Rectal smooth muscle tissue (tissue), 1 donor: Measurements from ENCODE around the gene SLMAP.

Experiments used
- H3K27ac ChIP-seq: one replicate; pipeline ENCODE4 v1.7.0; 2013; ENCODE audit warnings: low read depth, low read length, inconsistent platforms
- H3K27me3 ChIP-seq: one replicate; pipeline ENCODE4 v1.7.0; 2013; ENCODE audit warnings: low read length; ENCODE audit not compliant: control insufficient read depth, insufficient read depth
- H3K36me3 ChIP-seq: one replicate; pipeline ENCODE4 v1.7.0; 2013; ENCODE audit warnings: low read length; ENCODE audit not compliant: control insufficient read depth, insufficient read depth
- H3K4me1 ChIP-seq: one replicate; pipeline ENCODE4 v1.7.0; 2013; ENCODE audit warnings: low read length; ENCODE audit not compliant: control insufficient read depth, insufficient read depth
- H3K4me3 ChIP-seq: one replicate; pipeline ENCODE4 v1.7.0; 2013; ENCODE audit warnings: low read length
- H3K9ac ChIP-seq: one replicate; pipeline ENCODE4 v1.7.0; 2013; ENCODE audit warnings: low read length

SLMAP gene

DNA sequence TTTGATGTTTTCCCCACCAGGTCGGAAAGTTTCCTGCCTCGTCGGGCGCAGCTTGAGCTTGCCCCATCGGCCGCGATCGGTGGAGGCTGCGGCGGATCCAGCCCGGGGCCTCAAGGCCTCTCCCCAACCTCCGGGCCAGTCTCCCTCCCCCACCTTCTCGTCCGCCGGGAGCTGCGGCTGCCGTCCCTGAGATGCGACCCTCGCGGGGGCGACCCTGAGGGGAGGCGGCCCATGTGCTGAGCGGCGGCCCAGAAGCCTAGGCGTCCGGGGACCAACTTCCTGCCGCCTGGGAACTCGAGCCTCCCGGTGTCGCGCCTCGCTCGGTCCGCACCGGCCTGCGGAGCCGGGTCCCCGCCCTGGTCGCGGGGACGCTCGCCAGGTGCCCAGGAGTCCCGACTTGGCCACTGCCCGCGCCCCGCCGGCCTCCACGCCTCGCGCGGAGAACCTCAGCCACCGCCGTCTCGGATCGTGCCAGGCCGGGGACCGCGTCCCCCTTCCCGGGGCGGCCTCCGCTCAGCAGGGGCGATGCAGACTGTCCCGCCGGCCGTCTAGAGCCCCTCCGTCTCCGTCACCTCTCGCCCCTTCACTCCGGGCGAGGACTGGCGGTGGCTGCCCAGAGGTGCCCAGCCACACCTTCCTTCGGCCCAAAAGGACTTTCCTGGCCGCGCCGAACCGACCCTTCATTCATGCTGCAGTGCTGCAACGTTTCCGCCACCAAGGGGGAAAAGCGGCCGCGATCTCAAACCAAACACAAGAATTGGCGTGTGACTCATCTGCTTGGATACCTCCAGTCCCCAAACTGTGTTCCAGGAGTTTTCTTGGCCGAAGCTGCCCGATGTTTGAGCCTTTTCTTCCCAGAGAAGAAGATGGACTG, 656 bp downstream of the SLMAP start:
- Histone ChIP-seq H3K27ac (peak overlapping the region; percentile 89), H3K9ac (peak overlapping the region; percentile 88), H3K27me3 (no peaks in the 10 kb centered on the region), H3K4me1 (peaks cover 4% of the 10 kb centered on the region), H3K4me3 (peak overlapping the region; percentile 92), H3K36me3 (no peaks in the 10 kb centered on the region)

DNA sequence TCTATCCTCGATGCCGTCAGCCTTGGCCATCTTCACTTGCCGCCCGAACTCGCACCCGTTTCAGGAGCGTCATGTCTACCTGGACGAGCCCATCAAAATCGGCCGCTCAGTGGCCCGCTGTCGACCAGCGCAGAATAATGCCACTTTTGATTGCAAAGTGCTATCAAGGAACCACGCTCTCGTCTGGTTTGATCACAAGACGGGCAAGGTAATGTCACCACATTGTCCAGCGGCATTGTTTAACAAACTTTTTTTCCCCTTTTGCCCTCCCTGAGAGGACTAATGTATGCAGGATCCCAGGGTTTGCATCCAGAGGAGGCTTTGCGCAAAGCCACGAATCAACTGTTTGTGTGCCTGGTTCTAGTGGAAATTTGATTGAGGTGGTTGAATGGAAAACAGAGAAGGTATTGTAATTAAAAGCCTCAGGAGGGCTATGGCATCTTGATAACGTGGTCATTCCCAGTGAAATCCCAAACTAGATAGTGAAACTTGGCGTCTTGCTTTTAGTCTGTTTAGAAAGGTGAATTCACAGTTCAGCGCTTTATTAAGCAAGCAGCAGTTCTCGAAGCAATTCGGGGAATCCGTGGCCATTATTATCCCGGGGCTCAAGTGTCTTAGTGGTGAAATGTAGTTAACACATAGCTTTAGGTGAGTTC, 1.7 kb downstream of the SLMAP start:
- no peak overlapping the region for H3K9ac ChIP-seq
- peak overlapping the region; percentile 92 for H3K4me3 ChIP-seq
- peaks cover 4% of the 10 kb centered on the region for H3K4me1 ChIP-seq
- no peaks in the 10 kb centered on the region for H3K27me3 ChIP-seq
- no peak overlapping the region for H3K27ac ChIP-seq
- H3K36me3 ChIP-seq = no peaks in the 10 kb centered on the region

DNA sequence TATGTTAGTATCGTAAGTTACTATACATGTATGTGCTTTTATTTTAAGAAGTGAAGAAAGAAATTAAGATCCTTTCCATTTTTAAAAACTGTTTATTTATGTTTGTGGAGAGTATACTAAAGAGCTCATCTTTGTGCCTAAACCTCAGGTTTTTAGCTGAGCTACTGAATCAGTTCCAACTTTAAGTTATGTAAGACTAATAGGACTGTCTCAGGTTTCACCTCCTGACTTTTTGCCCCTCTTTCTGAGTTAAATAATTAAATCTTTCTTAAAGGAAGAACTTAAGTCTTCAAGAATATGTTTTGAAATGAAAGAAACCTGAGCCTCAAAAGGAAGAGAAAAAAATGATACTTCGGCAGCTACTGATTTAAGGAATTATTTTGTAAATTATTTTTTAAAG, 2.6 kb downstream of the SLMAP start:
- Histone ChIP-seq H3K4me1 (peaks cover 4% of the 10 kb centered on the region), H3K27ac (no peak overlapping the region), H3K27me3 (no peaks in the 10 kb centered on the region), H3K36me3 (no peaks in the 10 kb centered on the region), H3K9ac (no peak overlapping the region), H3K4me3 (no peak overlapping the region)

DNA sequence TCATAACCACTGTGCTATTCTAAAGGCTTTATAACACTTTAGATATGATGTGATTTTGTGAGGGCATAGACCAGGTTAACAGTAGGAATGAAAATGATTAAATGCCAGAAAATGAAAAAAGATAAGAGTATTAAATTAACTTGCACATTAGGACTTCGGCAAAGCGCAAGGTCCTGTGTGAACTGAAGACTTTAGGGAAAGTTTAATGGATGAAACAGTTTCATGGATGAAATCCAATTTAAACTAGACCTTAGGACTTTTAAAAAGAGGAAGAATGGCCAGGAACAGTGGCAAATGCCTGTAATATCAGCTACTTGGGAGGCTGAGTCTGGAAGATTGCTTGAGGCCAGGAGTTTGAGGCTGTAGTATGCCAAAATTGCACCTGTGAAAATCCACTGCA, 8.7 kb downstream of the SLMAP start:
- Histone ChIP-seq H3K4me3 (no peak overlapping the region), H3K27me3 (no peaks in the 10 kb centered on the region), H3K36me3 (no peaks in the 10 kb centered on the region), H3K9ac (no peak overlapping the region), H3K27ac (no peak overlapping the region), H3K4me1 (no peaks in the 10 kb centered on the region)

DNA sequence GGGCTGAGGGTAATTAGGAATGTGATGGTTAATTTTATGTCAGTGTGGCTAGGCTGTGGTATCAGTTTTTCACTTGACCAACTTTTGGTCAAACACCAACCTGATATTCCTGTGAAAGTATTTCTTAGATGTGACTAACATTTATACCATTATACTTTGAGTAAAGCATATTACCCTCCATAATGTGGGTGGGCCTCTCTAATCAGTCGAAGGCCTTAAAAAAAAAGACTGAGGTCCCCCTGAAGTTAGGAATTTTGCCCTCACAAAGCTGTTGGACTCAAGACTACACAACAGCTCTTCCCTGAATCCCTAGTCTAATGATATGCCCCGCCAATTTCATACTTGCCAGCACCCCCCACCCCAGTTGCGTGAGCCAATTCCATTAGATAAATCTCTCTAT, 12.5 kb downstream of the SLMAP start:
- H3K4me3 ChIP-seq = no peak overlapping the region

DNA sequence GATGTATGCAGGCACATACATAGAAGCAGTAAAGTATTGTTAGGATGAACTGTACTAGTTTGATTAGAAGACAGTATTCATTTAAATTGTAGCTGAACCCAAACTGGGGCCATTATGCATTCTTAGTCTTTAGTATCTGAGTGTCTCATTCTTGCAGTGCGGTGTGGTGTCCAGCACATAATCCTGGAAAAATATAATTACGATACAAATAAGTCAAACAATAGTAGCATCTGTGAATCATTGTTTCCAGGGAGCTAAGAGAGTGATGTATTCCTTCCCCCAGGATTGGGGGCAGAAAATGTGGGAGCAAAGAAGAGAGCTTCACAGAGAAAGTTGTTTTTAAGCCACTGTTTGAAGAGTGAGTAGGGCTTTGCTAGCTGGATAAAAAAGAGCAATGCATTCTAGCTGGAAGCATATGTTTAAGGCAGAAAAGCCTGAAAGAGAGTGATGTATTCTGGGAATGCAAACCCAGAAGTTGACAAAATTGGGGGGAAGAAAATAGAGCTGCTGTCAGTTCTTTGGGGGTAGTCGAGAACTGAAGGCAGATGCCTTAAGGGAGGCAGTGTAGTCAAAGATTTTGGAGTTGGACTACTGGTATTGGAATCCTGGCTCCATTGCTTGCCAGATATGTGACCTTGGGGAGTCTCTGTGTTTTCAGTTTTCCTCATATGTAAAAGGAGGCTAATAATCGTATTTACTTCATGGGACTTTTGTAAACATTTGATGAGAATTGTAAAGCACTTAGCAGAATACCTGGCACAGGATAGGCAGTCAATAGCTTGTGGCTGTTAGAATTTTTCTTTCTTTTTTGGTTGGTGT, 14.1 kb downstream of the SLMAP start:
- no peak overlapping the region for H3K9ac ChIP-seq
- H3K27me3 ChIP-seq = no peaks in the 10 kb centered on the region
- H3K27ac ChIP-seq = no peak overlapping the region
- H3K36me3 ChIP-seq = no peaks in the 10 kb centered on the region
- H3K4me1 ChIP-seq = no peaks in the 10 kb centered on the region
- no peak overlapping the region for H3K4me3 ChIP-seq

More for the DNA sequence above, 12.5 kb downstream of the SLMAP start:
- no peaks in the 10 kb centered on the region for H3K4me1 ChIP-seq
- H3K27ac ChIP-seq = no peak overlapping the region
- H3K36me3 ChIP-seq = no peaks in the 10 kb centered on the region
- H3K9ac ChIP-seq = no peak overlapping the region
- H3K27me3 ChIP-seq = no peaks in the 10 kb centered on the region

DNA sequence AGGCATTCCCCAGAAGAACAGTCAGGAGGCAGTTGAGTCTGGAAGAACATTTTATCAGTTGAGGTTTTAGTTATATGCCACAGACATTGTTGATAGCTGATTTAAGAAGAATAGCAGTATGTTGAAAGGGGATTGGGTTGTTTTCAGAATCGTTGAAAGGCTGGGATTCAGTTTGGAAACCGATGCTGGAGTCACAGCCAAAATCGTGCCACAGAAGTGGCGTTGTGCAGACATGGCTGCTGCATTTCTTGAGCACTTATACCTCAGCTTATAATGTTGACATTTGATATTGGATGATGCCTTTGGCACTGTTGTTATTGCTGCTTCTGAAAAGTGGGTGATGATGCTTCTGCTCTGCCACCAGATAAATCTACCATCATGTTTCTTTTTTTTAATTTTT, 16.1 kb downstream of the SLMAP start:
- Histone ChIP-seq H3K4me1 (no peaks in the 10 kb centered on the region), H3K4me3 (no peak overlapping the region), H3K36me3 (no peaks in the 10 kb centered on the region), H3K9ac (no peak overlapping the region), H3K27me3 (no peaks in the 10 kb centered on the region), H3K27ac (no peak overlapping the region)

DNA sequence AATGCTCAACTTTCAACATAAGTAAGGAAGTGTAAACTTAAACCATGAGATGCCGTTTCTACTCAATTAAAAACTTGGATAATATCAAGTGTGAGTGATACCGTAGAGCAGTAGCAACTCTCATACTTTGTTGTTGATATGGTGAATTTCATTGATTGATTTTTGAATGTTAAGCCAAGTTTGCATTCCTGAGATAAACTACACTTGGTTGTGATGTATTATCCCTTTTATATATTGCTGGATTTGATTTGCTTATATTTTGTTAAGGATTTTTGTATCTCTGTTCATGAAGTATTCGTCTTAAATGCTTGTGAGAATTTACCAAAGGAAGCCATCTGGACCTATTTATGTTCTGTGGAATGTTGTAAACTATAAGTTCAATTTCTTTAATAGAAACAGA, 21.7 kb downstream of the SLMAP start:
- Histone ChIP-seq H3K4me3 (no peak overlapping the region), H3K36me3 (no peaks in the 10 kb centered on the region), H3K4me1 (no peaks in the 10 kb centered on the region), H3K27me3 (no peaks in the 10 kb centered on the region), H3K9ac (no peak overlapping the region), H3K27ac (no peak overlapping the region)

DNA sequence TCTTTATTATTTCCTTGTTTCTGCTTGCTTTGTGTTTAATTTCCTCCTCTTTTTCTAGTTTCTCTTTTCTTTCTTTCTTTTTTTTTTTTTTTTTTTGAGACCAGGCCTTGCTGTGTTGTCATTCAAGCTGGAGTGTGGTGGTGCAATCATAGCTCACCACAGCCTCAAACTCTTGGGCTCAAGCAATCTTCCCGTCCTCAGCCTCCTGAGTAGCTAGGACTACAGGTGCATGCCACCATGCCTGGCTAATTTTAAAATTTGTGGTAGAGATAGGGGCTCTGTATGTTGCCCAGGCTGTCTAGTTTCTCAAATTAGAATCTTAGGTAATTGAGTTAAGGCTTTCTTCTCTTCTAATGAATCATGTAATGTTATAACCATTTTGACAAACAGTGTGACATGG, 22.4 kb downstream of the SLMAP start:
- Histone ChIP-seq H3K27ac (no peak overlapping the region), H3K27me3 (no peaks in the 10 kb centered on the region), H3K9ac (no peak overlapping the region), H3K4me1 (no peaks in the 10 kb centered on the region), H3K4me3 (no peak overlapping the region), H3K36me3 (no peaks in the 10 kb centered on the region)

DNA sequence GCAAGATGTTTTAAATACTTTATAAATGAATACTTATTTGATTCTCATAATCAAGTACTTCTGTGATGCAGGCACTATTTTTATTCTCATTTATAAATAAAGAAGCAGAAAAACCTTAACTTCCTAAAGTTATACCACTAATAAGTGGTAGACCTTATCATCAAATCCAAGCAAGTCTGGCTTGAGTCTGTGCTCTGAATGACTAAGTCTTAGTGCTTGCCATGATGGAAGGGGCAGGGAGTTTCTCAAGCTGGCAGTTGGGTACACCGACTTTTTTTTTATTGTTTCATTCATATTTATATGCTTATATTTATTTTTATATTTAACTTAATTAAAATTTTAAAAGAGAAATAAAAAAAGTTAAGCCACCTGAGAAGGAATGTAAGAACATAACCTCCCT, 23.6 kb downstream of the SLMAP start:
- Histone ChIP-seq H3K9ac (no peak overlapping the region), H3K27me3 (no peaks in the 10 kb centered on the region), H3K4me3 (no peak overlapping the region), H3K4me1 (no peaks in the 10 kb centered on the region), H3K36me3 (no peaks in the 10 kb centered on the region), H3K27ac (no peak overlapping the region)

DNA sequence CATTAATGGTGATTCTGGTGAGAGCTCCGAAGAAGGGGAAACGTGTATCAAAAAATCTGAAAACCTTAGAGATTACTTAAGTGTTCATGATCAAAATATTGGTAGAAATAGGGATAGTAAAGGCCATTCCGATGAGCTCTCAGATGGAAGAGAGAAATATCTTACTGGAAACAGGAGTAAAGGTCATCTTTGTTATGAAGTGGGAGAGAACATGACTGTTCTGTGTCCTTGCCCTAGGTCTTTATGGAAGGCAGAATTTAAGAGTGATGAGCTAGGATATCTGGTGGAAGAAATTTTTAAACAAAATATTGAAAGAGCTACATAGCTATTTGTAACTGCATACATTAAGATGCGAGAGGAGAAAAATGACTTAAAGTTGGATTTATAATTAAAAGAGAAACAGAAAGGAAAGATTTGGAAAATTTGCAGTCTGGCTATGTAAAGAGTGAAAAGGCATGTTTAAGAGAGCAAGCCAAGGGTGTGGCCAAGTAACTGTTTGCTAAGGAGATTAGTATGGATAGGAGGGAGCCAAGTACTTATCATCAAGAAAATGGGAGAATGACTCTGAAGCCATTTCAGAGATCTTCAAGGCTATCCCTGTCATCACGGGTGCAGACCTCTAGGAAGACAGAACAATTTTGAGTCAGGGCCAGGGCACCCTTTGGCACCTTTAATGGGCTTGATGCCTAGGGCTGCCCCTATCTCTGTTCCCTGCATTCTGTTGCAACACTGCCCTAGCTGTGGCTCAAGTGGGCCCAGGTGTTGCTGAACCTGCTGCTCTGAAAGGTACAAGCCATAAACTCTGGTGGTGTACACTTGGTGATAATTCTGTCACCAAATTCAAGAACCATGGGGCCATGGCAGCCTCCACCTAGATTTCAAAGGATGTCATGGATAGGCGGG, 27.3 kb downstream of the SLMAP start:
- Histone ChIP-seq H3K27me3 (no peaks in the 10 kb centered on the region), H3K4me3 (no peak overlapping the region), H3K36me3 (no peaks in the 10 kb centered on the region), H3K4me1 (no peaks in the 10 kb centered on the region), H3K9ac (no peak overlapping the region), H3K27ac (no peak overlapping the region)
